NOMO-1 treated with DMSO at 0.1 percent for 48 hours (cell line): ENCODE measurements around the gene C12orf76.
"Not testable (repeated sequence)": the region's sequence is repeated elsewhere in the genome, so short reads cannot be mapped to it uniquely, and the experiment has no call there.

ENCODE experiments used
- DNase-seq: peaks from one replicate; lab custom pipeline; 2025; ENCODE audit not compliant: unreplicated experiment; lab: John Stamatoyannopoulos, UW

Gene C12orf76

DNA sequence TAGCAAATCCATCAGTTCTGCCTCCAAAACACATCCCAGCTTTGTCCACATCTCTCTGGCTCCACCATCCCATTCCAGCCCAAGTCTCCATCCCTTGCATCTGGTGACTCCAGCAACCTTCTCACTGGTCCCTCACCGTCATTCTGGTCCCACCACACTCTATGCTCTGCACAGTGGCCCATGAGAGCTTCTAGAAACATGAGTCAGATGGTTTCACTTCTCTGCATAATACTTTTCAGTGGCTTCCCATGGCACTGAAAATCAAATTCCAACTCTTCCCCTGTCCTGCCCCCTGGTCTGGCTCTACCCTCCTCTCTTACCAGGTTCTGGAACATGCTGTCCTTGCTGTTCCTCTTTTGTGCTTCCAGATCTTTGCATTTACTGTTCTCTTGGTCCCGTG lies 17.2 kb upstream of the C12orf76 start:
- DNase-seq = peak; percentile 66

DNA sequence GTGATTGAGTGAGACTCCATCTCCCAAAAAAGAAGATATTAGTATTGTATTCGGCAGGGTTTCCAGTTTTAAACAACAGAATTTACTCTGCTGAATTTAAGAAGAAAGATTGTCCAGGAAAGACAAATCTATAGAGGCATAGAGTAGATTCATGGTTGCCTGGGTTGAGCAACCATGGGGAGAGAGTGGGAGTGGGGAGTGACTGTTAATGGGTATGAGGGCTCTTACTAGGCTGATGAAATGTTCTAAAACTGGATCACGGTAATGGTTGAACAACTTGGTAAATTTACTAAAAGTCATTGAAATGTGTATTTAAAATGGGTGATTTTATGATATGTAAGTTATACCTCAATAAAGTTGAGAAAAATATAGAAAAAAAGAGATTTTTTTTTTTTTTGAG lies 13.9 kb upstream of the C12orf76 start:
- no peak for DNase-seq

DNA sequence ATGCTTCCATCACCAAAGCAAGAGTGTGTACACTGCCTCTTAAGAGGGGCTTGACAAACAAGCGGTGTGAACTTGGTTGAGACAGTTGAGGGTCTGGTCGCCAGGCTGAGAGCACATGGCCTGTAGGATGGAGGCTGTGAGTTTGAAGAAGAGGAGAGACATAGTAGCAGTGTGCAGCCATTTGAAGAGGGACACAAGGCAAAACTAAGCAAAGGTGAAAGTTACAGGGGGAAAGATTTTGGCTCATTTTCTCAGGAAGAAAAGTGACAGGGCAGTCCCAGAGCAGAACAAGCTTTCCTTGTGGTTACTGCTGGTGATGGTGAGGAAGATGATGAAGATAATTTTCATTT lies 11.3 kb upstream of the C12orf76 start:
- no peak for DNase-seq

DNA sequence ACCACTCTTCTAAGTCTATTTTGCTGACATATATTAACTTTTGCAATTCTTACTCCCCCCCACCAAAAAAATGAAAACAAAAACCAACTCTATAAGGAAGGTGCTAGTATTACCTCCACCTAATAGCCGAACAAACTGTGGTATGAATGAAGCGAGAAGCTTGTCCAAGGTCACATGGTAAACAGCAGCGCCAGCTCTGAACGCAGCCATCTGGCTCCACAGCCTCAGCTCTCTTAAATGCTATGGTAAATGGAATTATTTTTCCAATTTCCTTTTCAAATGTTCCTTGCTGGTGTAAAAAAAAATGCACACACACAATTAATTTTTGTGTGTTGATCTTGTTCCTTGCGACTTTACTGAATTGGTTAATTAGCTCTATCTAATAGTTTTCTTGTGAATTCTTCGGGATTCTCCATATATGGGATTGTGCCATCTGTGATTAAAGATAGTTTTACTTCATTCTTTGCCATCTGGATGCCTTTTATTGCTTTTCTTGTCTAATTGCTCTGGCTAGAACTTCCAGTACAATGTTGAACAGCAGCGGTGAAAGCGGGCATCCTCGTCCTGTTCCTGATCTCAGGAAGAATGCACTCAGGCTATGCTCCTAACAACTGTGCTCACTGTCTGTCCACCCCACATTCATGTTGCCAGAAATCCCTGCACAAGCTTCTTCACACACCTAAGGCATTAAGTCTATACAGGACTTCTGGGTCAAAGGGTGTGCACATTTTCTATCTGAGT lies 10.7 kb upstream of the C12orf76 start:
- DNase-seq = no peak

DNA sequence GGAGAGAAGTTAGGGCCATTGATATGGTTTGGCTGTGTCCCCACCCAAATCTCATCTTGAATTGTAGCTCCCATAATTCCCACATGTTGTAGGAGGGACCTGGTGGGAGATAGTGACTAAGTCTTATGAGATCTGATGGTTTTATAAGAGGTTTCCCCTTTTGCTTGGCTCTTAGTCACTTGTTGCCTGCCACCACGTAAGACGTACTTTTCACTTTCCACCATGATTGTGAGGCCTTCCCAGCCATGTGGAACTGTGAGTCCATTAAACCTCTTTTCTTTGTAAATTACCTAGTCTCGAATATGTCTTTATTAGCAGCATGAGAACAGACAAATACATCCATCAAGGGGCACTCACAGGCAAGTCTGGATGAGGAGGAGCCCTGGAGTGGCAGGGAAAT lies 8.3 kb upstream of the C12orf76 start:
- not testable (repeated sequence) for DNase-seq

DNA sequence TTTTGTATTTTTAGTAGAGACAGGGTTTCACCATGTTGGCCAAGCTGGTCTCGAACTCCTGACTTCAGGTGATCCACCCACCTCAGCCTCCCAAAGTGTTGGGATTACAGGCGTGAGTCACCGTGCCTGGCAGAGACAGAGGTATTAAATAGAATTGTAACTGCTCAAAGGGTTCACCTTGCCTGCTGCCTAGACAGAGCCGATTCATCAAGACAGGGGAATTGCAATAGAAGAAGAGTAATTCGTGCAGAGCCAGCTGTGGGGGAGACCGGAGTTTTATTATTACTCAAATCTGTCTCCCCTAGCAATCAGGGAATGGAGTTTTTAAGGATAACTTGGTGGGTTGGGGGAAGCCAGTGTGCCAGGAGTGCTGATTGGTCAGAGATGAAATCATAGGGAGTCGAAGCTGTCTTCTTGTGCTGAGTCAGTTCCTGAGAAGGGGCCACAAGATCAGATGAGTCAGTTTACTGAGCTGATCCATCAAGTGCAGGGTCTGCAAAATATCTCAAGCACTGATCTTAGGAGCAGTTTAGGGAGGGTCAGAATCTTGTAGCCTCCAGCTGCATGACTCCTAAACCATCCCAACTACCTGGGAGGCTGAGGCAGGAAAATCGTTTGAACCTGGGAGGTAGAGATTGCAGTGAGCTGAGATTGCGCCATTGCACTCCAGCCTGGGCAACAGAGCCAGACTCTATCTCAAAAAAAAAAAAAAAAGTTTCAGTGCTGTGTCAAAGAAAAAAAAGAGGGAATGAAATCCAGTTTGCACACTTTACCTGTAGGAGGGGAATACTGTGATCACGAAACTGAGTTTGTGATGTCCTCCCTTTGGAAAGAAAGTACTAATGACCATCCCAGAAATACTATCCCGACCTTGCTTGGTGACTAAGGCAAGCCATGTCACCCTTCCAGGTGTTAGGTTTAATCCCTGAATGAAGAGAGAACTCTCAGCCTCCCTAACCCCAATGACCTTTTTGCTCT lies 7.3 kb upstream of the C12orf76 start:
- peak; percentile 52 for DNase-seq

DNA sequence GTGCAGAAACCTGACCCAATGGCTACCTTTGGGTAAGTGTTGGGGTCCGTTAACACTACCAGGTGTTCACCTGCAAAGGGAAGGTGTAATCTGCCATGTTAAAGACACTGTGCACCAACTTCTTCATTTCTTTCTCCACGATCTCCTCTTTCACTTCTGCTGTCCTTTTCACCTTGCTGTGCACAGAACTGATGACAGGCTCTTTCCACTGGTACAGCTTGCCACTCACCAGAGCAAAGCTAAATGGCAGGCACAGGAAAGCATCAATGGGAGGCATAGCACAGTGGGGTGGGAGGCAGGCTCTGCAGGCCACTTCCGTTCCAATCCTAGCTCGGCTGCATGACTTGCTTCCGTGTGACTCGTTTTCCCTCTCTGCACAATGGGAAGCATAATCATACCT lies 2.6 kb upstream of the C12orf76 start:
- peak; percentile 56 for DNase-seq

DNA sequence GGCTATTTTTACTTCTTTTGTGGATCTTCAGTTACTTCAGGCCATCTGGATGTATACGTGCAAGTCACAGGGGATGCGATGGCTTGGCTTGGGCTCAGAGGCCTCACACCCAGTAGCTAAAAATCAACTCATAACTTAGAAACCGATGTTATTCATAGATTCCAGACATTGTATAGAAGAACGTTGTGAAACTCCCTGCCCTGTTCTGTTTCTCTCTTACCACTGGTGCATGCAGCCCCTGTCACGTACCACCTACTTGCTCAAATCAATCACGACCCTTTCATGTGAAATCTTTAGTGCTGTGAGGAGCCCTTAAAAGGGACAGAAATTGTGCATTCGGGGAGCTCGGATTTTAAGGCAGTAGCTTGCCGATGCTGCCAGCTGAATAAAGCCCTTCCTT lies 1.3 kb upstream of the C12orf76 start:
- DNase-seq = not testable (repeated sequence)

DNA sequence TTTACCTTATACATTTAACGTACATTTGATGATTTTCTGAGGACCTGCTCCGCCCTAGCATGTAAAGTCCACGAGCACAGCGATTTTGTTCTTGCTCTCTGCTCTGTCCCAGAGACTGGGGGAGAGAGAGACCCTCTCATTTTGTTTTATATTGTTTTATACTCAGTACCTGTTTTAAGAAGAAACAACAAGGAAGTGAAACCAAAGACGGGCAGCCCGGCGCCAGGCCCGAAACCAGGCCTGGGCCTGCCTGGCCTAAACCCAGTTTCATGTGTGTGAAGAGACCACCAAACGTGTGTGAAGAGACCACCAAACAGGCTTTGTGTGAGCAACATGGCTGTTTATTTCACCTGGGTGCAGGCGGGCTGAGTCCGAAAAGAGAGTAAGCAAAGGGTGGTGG lies 712 bp upstream of the C12orf76 start:
- peak; percentile 37 for DNase-seq

DNA sequence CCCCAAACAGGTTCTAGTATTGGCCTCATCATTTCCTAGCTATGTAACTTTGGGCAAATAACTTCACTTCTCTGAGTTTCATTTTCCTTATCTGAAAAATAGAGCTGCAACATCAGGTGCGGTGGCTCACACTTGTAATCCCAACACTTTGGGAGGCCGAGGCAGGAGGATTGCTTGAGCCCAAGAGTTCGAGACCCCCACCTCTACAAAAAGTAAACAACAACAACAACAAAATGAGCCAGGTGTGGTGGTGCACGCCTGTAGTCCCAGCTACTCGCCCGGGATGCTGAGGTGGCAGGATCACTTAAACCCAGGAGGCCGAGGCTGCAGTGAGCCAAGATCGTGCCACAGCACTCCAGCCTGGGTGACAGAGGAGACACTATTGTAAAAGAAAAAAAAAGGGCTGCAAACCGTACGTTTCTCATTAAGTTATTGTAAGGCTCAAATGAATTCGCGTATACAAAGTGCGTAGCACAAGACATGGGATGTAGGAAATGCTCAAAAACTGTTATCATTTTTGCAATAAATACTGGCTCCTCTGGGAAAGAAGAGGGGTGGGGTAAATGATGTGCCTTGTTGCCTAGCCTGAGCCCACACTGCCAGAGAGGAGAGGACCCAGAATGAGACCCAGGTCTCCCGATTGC lies 903 bp downstream of the C12orf76 start:
- DNase-seq = no peak

DNA sequence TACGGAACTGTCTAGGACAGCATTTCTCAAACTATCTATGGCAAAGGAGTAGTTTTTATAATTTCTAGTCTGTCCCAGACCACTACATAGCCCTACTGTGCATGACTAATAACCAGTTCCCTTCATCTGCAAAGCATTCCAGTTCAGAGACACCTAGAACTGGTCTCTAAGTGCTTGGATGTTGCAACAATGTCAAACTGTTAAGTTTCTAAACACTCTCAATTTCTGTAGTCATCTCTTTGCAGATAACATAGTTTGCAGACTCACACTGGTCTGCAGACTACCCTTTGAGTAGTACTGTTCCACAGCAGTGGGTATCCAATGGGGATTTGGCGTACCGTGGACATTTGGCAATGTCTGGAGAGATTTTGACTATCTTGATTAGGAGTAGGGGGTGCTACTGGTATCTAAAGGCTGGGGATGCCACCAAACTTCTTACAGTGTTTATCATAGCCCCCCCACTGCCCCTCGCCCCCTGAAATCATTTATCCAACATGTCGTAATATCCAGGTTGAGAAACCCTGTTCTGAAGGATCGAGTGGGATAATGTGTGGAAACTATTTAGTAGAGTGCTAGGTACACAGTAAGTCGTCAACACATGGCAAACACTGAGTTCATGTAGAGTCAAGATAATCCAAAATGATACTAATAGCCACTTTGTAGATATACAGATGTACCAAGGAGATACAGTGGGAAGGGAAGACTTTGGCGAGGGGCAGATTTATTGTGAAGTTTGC lies 1.7 kb downstream of the C12orf76 start:
- peak; percentile 61 for DNase-seq

DNA sequence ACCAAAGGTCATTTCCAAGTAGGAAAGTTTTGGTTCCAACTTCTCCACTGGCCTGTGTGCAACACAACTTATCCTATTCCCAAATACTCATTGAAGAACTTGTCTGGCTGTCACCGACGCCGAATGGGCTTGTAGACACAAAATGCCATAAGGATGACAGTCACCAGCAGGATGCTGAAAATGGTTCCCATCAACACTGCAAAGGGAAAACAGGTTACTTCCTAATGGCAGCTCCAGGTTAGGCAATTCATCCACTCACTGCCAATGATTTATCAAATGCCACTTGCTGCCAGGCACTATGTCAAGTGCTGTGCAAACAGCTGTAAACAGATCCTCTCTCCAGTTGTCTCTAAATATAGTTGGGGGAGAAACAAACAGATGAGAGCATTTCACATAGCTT lies 6.1 kb downstream of the C12orf76 start:
- no peak for DNase-seq

DNA sequence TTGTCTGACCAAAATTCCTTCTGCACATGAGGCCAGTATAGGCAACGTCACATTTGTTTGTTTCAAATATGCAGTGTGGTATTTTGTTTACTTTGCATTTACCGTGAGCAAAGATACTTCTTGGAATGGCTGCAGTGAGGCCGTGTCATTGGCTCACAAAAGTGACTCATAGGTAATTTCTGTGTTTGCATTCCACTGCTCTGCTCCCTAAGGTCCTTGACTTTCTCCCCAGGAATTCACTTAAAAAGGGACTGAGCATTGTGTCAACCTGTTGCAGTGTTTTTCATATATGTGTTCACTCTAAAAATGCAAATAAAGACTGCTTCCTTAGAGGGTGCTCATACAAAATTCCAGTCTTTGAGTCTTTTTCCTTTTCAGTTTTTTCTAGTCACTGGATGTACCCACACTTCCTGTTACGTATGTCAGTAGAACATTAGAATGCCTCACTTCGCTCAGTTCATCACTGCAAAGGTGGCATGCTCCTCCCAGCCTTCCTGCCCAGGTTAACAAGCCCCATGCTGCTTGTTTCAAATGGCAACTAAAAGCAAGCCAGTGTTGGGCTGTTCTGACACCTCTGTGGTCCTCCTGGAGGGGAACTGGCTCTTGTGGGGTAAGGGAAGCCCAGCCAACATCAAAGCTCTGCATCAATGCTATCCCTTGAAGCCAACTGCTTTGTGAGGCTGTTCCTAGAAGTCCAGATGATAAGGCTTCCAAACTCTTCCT lies 9.1 kb downstream of the C12orf76 start:
- DNase-seq = no peak

DNA sequence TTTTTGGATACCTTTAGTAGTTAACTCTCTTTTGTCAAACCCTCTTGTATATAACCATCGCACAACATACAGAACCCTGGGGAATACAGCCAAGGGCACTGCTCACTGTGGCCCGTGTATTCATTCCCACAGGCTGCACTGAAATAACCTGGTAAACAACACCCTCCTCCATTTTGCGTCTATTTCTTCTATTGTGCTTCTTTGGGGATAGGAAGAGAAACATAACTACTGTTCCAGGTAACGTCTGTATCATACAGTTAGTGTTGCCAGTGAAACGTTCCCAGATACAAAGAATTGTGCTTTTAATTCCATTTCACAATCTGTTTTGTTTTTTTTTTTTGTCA lies 9.6 kb downstream of the C12orf76 start:
- no peak for DNase-seq

DNA sequence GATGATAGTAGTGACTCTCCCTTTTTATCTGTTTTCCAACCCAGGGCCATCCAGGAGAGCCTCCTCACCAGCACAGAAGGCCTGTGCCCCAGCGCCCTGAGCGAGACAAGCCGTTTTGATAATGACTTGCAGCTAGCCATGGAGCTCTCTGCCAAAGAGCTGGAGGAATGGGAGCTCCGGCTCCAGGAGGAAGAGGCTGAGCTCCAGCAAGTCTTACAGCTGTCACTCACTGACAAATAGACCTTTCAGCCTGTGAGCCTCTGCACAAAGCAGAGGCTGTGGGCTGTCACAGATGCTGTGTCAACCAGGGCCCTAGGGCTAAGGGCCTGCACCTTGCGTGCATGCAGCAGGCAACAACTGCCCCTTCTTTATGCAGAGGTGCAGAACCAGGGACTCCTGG lies 11.0 kb downstream of the C12orf76 start:
- no peak for DNase-seq

DNA sequence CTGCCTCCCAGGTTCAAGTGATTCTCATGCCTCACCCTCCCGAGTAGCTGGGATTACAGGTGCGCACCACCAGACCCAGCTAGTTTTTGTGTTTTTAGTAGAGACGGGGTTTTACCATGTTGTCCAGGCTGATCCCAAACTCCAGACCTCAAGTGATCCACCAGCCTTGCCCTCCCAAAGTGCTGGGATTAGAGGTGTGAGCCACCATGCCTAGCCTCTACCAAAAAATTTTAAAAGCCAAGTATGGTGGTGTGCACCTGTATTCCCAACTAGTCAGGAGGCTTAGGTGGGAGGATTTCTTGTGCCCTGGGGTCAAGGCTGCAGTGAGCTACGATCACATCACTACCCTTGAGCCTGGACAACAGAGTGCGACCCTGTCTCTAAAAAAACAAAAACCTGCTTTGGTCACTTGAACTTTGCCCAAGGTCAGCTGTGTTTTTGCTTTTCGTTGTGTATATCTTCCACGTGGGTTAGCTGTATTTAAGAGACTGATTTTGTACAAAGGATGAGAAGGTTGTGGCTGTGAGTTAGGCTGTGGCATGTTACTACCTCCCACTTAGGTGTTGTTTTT lies 12.7 kb downstream of the C12orf76 start:
- DNase-seq = no peak

DNA sequence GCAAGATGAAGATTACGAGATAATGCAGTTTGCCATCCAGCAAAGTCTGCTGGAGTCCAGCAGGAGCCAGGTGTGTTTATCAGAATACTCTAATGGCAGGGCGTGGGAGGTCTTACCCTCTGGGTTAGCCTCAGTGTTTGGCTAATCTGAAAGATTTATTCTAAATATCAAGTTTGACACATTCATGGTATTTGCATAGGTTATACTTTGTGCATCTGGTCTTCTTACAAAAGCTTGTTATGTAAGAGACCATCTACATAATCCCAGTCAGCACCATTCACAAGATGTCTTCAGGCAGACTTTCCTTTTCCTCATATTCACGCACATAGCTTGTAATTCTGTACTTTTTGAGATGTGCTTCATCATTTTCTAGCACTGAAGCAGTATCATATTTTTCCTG lies 14.4 kb downstream of the C12orf76 start:
- DNase-seq = no peak

DNA sequence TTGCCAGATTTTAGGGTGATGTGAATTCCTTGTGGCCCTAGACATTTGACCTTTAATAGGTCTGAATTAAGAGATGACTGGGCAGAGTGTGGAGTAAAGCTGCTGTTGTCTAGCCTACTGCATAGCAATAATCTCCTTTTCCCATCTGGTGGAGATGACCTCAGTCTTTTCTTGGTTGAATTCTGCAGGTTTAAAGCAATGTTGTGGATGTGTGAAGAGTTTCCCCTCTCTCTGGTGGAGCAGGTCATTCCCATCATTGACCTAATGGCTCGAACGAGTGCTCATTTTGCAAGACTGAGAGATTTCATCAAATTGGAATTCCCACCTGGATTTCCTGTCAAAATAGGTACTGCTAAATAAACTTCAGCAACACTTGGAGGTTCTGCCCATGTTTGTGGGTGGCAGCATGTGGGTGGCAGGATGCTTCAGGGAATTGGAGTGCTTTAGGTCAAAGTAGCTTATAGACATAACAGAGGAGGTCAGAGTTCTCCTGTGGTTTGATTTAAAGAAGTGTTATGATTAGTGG lies 19.0 kb downstream of the C12orf76 start:
- no peak for DNase-seq

DNA sequence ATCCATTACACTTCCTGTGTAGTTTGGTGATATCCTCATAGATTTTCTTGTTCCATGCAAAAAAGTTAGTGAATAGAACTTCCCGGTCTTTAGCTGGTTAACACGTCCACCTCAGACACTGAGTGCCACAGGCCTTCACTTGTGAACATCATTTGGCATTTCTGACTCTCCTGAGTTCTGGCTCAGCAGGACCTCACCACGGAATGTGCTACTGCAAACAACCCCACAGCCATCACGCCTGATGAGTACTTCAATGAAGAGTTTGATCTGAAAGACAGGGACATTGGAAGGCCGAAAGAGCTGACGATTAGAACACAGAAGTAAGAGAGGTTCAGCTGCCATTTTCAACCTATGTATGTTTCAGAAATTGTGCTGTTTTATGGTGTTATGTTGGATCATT lies 20.0 kb downstream of the C12orf76 start:
- DNase-seq = no peak

DNA sequence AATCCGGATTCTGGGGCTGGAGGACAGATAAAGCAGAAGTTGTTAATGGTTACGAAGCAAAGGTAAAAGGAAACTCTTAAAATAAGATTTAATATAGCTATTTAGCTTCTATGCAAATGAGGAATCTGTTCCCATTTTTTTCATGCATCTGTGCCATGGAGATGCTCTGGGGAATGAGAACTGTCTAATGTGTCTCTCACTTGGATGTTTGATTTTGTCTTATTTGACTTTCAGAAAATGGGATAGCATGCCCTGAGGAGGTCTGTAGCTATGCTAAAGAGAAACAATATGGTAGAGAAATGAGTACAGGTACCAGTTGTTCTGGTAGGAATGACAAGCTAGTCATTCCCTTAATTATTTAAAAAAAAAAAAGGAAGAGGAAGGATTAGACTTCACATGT lies 24.3 kb downstream of the C12orf76 start:
- peak; percentile 36 for DNase-seq
